HepG2 (cell line): ENCODE data around the gene IL2RA. TPM values are rescaled to one million over a fixed set of nuclear protein-coding genes. Genes with fewer than 3 reads are reported as not detected.

Source experiments
- CAMTA2 ChIP-seq: sonication (generic); formaldehyde crosslinking; IDR thresholded peaks from 2 replicates; pipeline ENCODE4 v1.4.0; 2020; ENCODE audit warnings: mild to moderate bottlenecking, missing genetic modification reagents, borderline replicate concordance
- CC2D1A ChIP-seq: sonication (generic); formaldehyde crosslinking; IDR thresholded peaks from 2 replicates; pipeline ENCODE4 v1.8.1; 2023; ENCODE audit warnings: mild to moderate bottlenecking, missing genetic modification reagents
- GTF3A ChIP-seq: sonication (generic); formaldehyde crosslinking; conservative IDR thresholded peaks from 2 replicates; pipeline ENCODE4 v1.4.0; 2020; ENCODE audit warnings: mild to moderate bottlenecking, missing genetic modification reagents
- HNRNPH1 ChIP-seq: fragments of 200-400 bp; formaldehyde crosslinking; optimal IDR thresholded peaks from 2 replicates; pipeline ENCODE3; 2017; ENCODE audit warnings: mild to moderate bottlenecking, low read depth, low read length
- PHB2 ChIP-seq: fragments of 450-650 bp; IDR thresholded peaks from 2 replicates; pipeline ENCODE4 v1.6.1; 2018; ENCODE audit not compliant: partially characterized antibody
- SMYD3 ChIP-seq: sonication (generic); formaldehyde crosslinking; IDR thresholded peaks from 2 replicates; pipeline ENCODE4 v1.8.1; 2023; ENCODE audit warnings: mild to moderate bottlenecking, missing genetic modification reagents
- STAG1 ChIP-seq: sonication (generic); formaldehyde crosslinking; IDR thresholded peaks from 2 replicates; pipeline ENCODE4 v1.4.0; 2020; ENCODE audit warnings: missing genetic modification reagents
- ZFX ChIP-seq: sonication (generic); formaldehyde crosslinking; IDR thresholded peaks from 2 replicates; pipeline ENCODE4 v1.4.0; 2020; ENCODE audit warnings: mild to moderate bottlenecking, low read depth, missing genetic modification reagents, moderate library complexity
- ZNF329 ChIP-seq: sonication (generic); formaldehyde crosslinking; IDR thresholded peaks from 2 replicates; pipeline ENCODE4 v1.9.0; 2021; ENCODE audit warnings: low read depth, mild to moderate bottlenecking, missing genetic modification reagents
- ZNF441 ChIP-seq: sonication (generic); formaldehyde crosslinking; IDR thresholded peaks from 2 replicates; pipeline ENCODE4 v1.7.0; 2021; ENCODE audit warnings: missing genetic modification reagents, borderline replicate concordance
- ZNF501 ChIP-seq: sonication (generic); formaldehyde crosslinking; IDR thresholded peaks from 2 replicates; pipeline ENCODE4 v1.5.1; 2020; ENCODE audit warnings: mild to moderate bottlenecking, moderate library complexity, missing genetic modification reagents
- ZNF644 ChIP-seq: IDR thresholded peaks from 2 replicates; pipeline ENCODE4 v1.6.1; 2016; ENCODE audit warnings: low read depth
- ZNF652 ChIP-seq: IDR thresholded peaks from 2 replicates; pipeline ENCODE4 v1.6.1; 2016; ENCODE audit warnings: low read depth, borderline replicate concordance
- ZNF7 ChIP-seq: IDR thresholded peaks from 2 replicates; pipeline ENCODE4 v1.6.1; 2016; ENCODE audit warnings: missing biosample characterization, missing genetic modification reagents
- ZNF766 ChIP-seq: sonication (generic); formaldehyde crosslinking; IDR thresholded peaks from 2 replicates; pipeline ENCODE4 v1.5.0; 2020; ENCODE audit warnings: missing genetic modification reagents, borderline replicate concordance
- ZNF768 ChIP-seq: sonication (generic); formaldehyde crosslinking; IDR thresholded peaks from 2 replicates; pipeline ENCODE4 v1.4.0; 2020; ENCODE audit warnings: missing genetic modification reagents
- ZNF780A ChIP-seq: sonication (generic); formaldehyde crosslinking; IDR thresholded peaks from 2 replicates; pipeline ENCODE4 v1.8.0; 2022; ENCODE audit warnings: mild to moderate bottlenecking, missing genetic modification reagents, moderate library complexity
- polyA plus RNA-seq, 8 experiments: library from polyadenylated mRNA; depleted of rRNA in 3 of 8; stranded (reverse) in 7 of 8; unstranded in 1 of 8; fragments of >200 nt; fragmentation: Illumina TruSeq in 4 of 8; extraction: Trizol in 4 of 8; gene quantifications; 2 replicates each; pipeline versions ENCODE4 v1.2.1 to v1.2.3, GENCODE V29; 2011 to 2016; ENCODE audit warnings: low read depth in 4 of 8, missing spikeins in 1 of 8, mixed read lengths in 1 of 8; ENCODE audit not compliant: insufficient read depth in 1 of 8
- total RNA-seq, 5 experiments: library from RNA; depleted of rRNA; stranded (reverse); fragments of >200 nt; fragmentation: Illumina TruSeq; extraction: Trizol; gene quantifications; 2 replicates each; pipeline ENCODE4 v1.2.3, GENCODE V29; 2016; ENCODE audit warnings: low read depth in 1 of 5
- TF ChIP-seq, protein P1 (sequence below): sonication (generic); formaldehyde crosslinking; IDR thresholded peaks from 2 replicates; pipeline ENCODE4 v1.5.0; 2020; ENCODE audit warnings: missing genetic modification reagents
- TF ChIP-seq, protein P2 (sequence below): sonication (generic); formaldehyde crosslinking; conservative IDR thresholded peaks from 2 replicates; pipeline ENCODE4 v1.8.0; 2022; ENCODE audit warnings: mild to moderate bottlenecking, moderate library complexity, missing genetic modification reagents
- TF ChIP-seq, protein P3 (sequence below): sonication (generic); formaldehyde crosslinking; IDR thresholded peaks from 2 replicates; pipeline ENCODE4 v1.5.0; 2020; ENCODE audit warnings: missing genetic modification reagents, mild to moderate bottlenecking, borderline replicate concordance
- TF ChIP-seq, protein P4 (sequence below): sonication (generic); formaldehyde crosslinking; IDR thresholded peaks from 2 replicates; pipeline ENCODE4 v1.4.0; 2020; ENCODE audit warnings: missing genetic modification reagents
- TF ChIP-seq, protein P5 (sequence below): IDR thresholded peaks from 2 replicates; pipeline ENCODE4 v1.6.1; 2016

IL2RA gene
- total and polyA plus RNA-seq, 2 of the 13 experiments (the other 11 are each of a cell fraction or from before 2014, with no cell fraction given), result not detected

DNA sequence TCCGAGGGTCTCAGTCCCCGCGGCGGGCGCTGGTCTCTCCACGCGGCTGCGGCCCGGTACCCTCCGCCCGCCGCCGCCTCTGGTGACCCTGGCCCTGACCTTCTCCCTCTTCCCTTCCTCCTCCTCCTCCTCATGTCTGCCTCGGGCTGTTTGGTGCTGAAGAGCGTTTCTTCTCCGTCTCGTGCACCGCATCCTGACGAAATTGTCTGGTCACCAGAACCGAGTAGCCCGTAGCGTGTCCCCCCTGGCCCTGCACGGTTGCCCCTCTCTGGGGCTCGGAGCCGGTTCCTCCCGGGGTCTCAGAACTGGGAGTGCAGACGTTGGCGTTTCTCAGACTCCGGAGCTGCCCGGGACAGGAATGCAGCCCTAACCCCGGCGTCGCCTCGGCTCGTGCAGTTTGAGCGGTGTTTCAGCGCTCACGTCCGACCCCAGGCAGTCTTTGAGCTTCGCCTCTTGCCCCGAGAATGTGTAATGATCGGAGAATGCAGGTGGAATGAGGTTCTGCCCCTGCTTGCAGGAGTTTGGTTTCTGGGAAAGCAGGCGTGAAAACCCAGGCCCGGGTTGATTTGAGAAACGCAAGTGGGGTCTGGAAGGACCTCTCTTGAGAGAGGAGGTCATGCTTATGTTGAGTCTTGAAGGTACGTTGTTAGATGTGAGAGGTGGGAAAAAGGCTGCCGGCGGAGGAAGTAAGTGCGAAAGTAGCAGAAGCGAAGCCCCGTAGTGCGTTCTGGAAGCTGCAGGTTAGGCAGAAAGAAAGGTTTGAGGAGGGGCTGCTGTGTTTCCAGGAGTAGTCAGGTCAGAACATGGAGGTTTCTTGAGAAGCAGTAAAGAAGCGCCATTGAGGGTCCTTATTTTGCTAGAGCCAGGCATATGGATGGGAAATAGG, 27.4 kb upstream of the IL2RA start (continued):
- TF ChIP-seq ZNF7 (CRISPR knock-in tag), result no peak
- no peak for TF ChIP-seq ZNF780A
- 0 out of 2 replicates have a peak, but pooled peaks have one; percentile 5 for TF ChIP-seq ZFX (CRISPR knock-in tag)
- TF ChIP-seq STAG1 (CRISPR knock-in tag), result no peak
- TF ChIP-seq, protein P1, sequence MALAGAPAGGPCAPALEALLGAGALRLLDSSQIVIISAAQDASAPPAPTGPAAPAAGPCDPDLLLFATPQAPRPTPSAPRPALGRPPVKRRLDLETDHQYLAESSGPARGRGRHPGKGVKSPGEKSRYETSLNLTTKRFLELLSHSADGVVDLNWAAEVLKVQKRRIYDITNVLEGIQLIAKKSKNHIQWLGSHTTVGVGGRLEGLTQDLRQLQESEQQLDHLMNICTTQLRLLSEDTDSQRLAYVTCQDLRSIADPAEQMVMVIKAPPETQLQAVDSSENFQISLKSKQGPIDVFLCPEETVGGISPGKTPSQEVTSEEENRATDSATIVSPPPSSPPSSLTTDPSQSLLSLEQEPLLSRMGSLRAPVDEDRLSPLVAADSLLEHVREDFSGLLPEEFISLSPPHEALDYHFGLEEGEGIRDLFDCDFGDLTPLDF (CRISPR knock-in tag), result no peak
- TF ChIP-seq PHB2, result no peak
- peak; percentile 3; the same call in 1 of the 2 replicates for TF ChIP-seq ZNF766 (CRISPR knock-in tag)
- no peak for TF ChIP-seq ZNF768 (CRISPR knock-in tag)
- TF ChIP-seq SMYD3 (CRISPR knock-in tag), result no peak
- TF ChIP-seq HNRNPH1, result no peak
- no peak for TF ChIP-seq GTF3A
- TF ChIP-seq, protein P2, sequence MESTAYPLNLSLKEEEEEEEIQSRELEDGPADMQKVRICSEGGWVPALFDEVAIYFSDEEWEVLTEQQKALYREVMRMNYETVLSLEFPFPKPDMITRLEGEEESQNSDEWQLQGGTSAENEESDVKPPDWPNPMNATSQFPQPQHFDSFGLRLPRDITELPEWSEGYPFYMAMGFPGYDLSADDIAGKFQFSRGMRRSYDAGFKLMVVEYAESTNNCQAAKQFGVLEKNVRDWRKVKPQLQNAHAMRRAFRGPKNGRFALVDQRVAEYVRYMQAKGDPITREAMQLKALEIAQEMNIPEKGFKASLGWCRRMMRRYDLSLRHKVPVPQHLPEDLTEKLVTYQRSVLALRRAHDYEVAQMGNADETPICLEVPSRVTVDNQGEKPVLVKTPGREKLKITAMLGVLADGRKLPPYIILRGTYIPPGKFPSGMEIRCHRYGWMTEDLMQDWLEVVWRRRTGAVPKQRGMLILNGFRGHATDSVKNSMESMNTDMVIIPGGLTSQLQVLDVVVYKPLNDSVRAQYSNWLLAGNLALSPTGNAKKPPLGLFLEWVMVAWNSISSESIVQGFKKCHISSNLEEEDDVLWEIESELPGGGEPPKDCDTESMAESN (CRISPR knock-in tag), result no peak
- no peak for TF ChIP-seq CC2D1A (CRISPR knock-in tag)
- no peak for TF ChIP-seq ZNF652 (CRISPR knock-in tag)
- 0 out of 2 replicates have a peak, but pooled peaks have one; percentile 46 for TF ChIP-seq CAMTA2
- no peak for TF ChIP-seq ZNF644 (CRISPR knock-in tag)
- TF ChIP-seq ZNF329, result no peak
- TF ChIP-seq, protein P3, sequence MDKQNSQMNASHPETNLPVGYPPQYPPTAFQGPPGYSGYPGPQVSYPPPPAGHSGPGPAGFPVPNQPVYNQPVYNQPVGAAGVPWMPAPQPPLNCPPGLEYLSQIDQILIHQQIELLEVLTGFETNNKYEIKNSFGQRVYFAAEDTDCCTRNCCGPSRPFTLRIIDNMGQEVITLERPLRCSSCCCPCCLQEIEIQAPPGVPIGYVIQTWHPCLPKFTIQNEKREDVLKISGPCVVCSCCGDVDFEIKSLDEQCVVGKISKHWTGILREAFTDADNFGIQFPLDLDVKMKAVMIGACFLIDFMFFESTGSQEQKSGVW (CRISPR knock-in tag), result no peak
- TF ChIP-seq ZNF501 (CRISPR knock-in tag), result no peak
- TF ChIP-seq, protein P4, sequence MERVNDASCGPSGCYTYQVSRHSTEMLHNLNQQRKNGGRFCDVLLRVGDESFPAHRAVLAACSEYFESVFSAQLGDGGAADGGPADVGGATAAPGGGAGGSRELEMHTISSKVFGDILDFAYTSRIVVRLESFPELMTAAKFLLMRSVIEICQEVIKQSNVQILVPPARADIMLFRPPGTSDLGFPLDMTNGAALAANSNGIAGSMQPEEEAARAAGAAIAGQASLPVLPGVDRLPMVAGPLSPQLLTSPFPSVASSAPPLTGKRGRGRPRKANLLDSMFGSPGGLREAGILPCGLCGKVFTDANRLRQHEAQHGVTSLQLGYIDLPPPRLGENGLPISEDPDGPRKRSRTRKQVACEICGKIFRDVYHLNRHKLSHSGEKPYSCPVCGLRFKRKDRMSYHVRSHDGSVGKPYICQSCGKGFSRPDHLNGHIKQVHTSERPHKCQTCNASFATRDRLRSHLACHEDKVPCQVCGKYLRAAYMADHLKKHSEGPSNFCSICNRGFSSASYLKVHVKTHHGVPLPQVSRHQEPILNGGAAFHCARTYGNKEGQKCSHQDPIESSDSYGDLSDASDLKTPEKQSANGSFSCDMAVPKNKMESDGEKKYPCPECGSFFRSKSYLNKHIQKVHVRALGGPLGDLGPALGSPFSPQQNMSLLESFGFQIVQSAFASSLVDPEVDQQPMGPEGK, result no peak
- TF ChIP-seq ZNF441 (CRISPR knock-in tag), result no peak
- TF ChIP-seq, protein P5, sequence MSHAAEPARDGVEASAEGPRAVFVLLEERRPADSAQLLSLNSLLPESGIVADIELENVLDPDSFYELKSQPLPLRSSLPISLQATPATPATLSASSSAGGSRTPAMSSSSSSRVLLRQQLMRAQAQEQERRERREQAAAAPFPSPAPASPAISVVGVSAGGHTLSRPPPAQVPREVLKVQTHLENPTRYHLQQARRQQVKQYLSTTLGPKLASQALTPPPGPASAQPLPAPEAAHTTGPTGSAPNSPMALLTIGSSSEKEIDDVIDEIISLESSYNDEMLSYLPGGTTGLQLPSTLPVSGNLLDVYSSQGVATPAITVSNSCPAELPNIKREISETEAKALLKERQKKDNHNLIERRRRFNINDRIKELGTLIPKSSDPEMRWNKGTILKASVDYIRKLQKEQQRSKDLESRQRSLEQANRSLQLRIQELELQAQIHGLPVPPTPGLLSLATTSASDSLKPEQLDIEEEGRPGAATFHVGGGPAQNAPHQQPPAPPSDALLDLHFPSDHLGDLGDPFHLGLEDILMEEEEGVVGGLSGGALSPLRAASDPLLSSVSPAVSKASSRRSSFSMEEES (CRISPR knock-in tag), result no peak
